Measurements from ENCODE around the gene DLGAP1. TPM values are rescaled to one million over a fixed set of nuclear protein-coding genes. Genes with fewer than 3 reads are reported as not detected.

The DLGAP1 gene
- total and polyA plus RNA-seq, 2 of the 13 experiments (the other 11 are each of a cell fraction or from before 2014, with no cell fraction given) = 0.01 TPM; not detected in 1

- TF ChIP-seq HIC2 (CRISPR knock-in tag; IDR thresholded peaks at IDR 0.05; ENCODE audit: low read depth) = peak; percentile 56
- TF ChIP-seq ZBTB26 (CRISPR knock-in tag; IDR thresholded peaks at IDR 0.05; ENCODE audit: borderline replicate concordance) = peak; percentile 65
- TF ChIP-seq ZFP36 (IDR thresholded peaks at IDR 0.05; ENCODE audit: borderline replicate concordance, low read depth, low read length, partially characterized antibody) = no peak
- TF ChIP-seq ZNF276 (CRISPR knock-in tag; IDR thresholded peaks at IDR 0.05; ENCODE audit: low read depth) = peak; percentile 97
- peak; percentile 81 to 84 for TF ChIP-seq MAFK (conservative IDR thresholded peaks at IDR 0.05 in 1 of 2, IDR thresholded peaks at IDR 0.05 in 1 of 2; ENCODE audit: low read length in 2 of 2)
- TF ChIP-seq ZFY (CRISPR knock-in tag; IDR thresholded peaks at IDR 0.05) = peak; percentile 71
- 0 out of 2 replicates have a peak, but pooled peaks have one; percentile 20 for TF ChIP-seq ZNF629 (CRISPR knock-in tag; conservative IDR thresholded peaks at IDR 0.05)
- TF ChIP-seq ZBTB2 (CRISPR knock-in tag; IDR thresholded peaks at IDR 0.05; ENCODE audit: low read depth) = 0 out of 2 replicates have a peak, but pooled peaks have one; percentile 23
- peak; percentile 71 for TF ChIP-seq ELF3 (CRISPR knock-in tag; IDR thresholded peaks at IDR 0.05)
- TF ChIP-seq ZNF263 (CRISPR knock-in tag; IDR thresholded peaks at IDR 0.05) = 0 out of 2 replicates have a peak, but pooled peaks have one; percentile 9
- TF ChIP-seq MED13 (CRISPR knock-in tag; IDR thresholded peaks at IDR 0.05) = peak; percentile 89
- peak; percentile 75 for TF ChIP-seq CBFB (CRISPR knock-in tag; IDR thresholded peaks at IDR 0.05)
- TF ChIP-seq POLR2A (IDR thresholded peaks at IDR 0.05; ENCODE audit: insufficient read depth in 1 of 2, low read depth in 2 of 2, low read length in 2 of 2) = peak; percentile 24 to 79; a peak in 3 of 4 replicates
- TF ChIP-seq TEAD3 (CRISPR knock-in tag; optimal IDR thresholded peaks at IDR 0.05; ENCODE audit: borderline replicate concordance) = peak; percentile 84
- TF ChIP-seq MED8 (CRISPR knock-in tag; IDR thresholded peaks at IDR 0.05; ENCODE audit: insufficient replicate concordance) = peak; percentile 91
- no peak for TF ChIP-seq MIER2 (CRISPR knock-in tag; IDR thresholded peaks at IDR 0.05)
- peak; percentile 96 for TF ChIP-seq ISL2 (CRISPR knock-in tag; IDR thresholded peaks at IDR 0.05)
- peak; percentile 68; the same call in 1 of the 2 replicates for TF ChIP-seq SAP130 (CRISPR knock-in tag; IDR thresholded peaks at IDR 0.05; ENCODE audit: low read depth)
- 0 out of 2 replicates have a peak, but pooled peaks have one; percentile 55 for TF ChIP-seq ZNF280D (CRISPR knock-in tag; IDR thresholded peaks at IDR 0.05)
- TF ChIP-seq SKI (IDR thresholded peaks at IDR 0.05; ENCODE audit: partially characterized antibody) = peak; percentile 97
These were observed 789.2 kb downstream of the DLGAP1 start (continued) for GRCh38 chr18:3665780-3666525.

Data from HepG2 (cell line).